ENCODE measurements around the gene USP6. TPM values are rescaled to one million over a fixed set of nuclear protein-coding genes. Genes with fewer than 3 reads are reported as not detected.
"Not testable (repeated sequence)": the region's sequence is repeated elsewhere in the genome, so short reads cannot be mapped to it uniquely, and the experiment has no call there.

Gene USP6
- total RNA-seq, 1 donor = 0.10 TPM

- H3K27me3 ChIP-seq (ENCODE audit: insufficient read depth, low read length) = no peaks in the 10 kb centered on the region
- no peaks in the 10 kb centered on the region for H3K4me1 ChIP-seq (ENCODE audit: insufficient read depth, low read length)
- H3K9me3 ChIP-seq (ENCODE audit: low read depth, low read length) = peaks cover 78% of the 10 kb centered on the region
- no peak overlapping the region for H3K4me3 ChIP-seq (ENCODE audit: low read length)
Measured at GRCh38 chr17:5183410-5183793, 67.6 kb downstream of the USP6 start.

DNA sequence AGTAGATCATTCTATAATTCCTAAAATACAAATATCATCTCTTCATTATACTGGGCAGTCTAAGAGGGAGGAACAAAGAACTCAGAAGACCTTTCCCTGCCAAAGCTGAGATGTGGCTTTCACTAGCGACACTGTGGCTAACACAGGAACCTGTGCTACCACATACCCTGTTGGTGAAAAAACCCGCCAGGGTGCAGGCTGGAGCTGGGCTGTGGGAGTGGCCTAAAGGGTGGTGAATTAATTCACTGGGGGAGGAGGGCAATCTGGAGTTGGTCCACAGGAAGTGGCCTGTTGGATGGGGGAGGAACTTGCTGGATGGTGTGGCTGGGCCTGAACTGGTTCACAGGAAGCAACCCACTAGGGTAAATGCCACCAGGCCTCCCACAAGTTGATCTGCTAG lies 68.5 kb downstream of the USP6 start:
- H3K4me3 ChIP-seq (ENCODE audit: low read length) = no peak overlapping the region
- H3K27me3 ChIP-seq (ENCODE audit: insufficient read depth, low read length) = no peaks in the 10 kb centered on the region
- no peaks in the 10 kb centered on the region for H3K4me1 ChIP-seq (ENCODE audit: insufficient read depth, low read length)
- peaks cover 71% of the 10 kb centered on the region for H3K9me3 ChIP-seq (ENCODE audit: low read depth, low read length)

DNA sequence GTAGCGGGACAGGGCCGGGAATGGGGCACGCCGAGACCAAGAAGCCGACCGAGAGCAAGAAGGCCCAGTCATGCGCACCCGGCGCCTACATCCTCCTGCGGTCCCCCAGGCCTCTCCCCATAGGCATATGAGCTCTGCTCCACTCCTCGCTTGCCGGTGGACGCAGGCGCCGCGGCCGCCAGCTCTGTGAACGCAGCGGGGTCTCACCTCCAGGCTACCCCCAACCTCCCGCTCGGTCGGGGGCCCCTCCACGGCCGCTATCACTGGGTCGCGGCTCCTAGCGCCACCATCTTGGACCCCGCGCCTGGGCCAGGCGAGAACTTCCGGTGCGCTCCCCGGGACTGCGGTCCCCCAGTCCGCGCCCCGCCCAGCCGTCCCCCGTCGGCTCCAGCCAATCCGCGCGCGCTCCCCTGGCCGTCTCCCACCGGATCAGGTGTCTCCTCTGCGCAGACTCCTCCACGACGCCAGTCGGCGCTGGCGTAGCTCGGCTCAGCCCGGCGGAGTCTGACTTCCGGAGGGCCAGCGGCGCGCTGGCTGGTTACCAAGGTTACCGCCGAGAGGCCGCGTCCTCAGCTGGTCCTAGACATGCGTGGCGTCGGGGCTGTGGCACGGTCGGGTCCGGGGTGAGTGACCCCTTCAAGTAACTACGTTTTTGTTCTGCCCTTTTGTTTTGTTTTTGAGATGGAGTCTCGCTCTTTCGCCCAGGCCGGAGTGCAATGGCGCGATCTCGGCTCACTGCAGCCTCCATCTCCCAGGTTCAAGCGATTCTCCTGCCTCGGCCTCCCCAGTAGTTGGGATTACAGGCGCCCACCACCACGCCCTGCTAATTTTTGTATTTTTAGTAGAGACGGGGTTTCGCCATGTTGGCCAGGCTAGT lies 75.9 kb downstream of the USP6 start, which contains the start of gene ZNF594:
TSS of gene ZNF594 (minus strand) at position 328 of the 877 bp plus-strand sequence. CDS start 7,612 bp downstream, outside the sequence.
- peak within 1 kb of the TSS; percentile 56 for H3K4me3 ChIP-seq (ENCODE audit: low read length)
- H3K9me3 ChIP-seq (ENCODE audit: low read depth, low read length) = peaks cover 5% of the 10 kb centered on the region
- H3K4me1 ChIP-seq (ENCODE audit: insufficient read depth, low read length) = peaks cover 21% of the 10 kb centered on the region
- H3K27me3 ChIP-seq (ENCODE audit: insufficient read depth, low read length) = no peaks in the 10 kb centered on the region

- peaks cover 37% of the 10 kb centered on the region for H3K4me1 ChIP-seq (ENCODE audit: insufficient read depth, low read length)
- no peaks in the 10 kb centered on the region for H3K9me3 ChIP-seq (ENCODE audit: low read depth, low read length)
- H3K4me3 ChIP-seq (ENCODE audit: low read length) = no peak overlapping the region
- no peaks in the 10 kb centered on the region for H3K27me3 ChIP-seq (ENCODE audit: insufficient read depth, low read length)
Measured at GRCh38 chr17:5194346-5194745, 78.5 kb downstream of the USP6 start.

DNA sequence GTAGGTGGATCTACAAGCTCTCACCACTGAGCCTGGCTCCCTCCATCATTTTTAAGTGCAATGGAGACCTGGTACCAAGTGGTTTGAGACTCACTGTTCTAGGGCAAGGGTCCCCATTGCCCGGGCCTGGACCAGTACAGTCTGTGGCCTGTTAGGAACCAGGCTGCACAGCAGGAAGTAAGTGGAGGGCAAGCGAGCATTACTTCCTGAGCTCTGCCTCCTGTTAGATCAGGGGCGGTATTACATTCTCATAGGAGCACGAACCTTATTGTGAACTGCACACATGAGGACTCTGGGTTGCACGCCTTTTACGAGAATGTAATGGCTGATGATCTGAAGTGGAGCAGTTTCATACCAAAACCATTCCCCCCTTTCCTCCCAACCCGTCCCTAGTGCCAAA lies 82.6 kb downstream of the USP6 start:
- Histone ChIP-seq H3K27me3 (ENCODE audit: insufficient read depth, low read length) (no peaks in the 10 kb centered on the region), H3K4me3 (ENCODE audit: low read length) (no peak overlapping the region), H3K4me1 (ENCODE audit: insufficient read depth, low read length) (peaks cover 18% of the 10 kb centered on the region), H3K9me3 (ENCODE audit: low read depth, low read length) (no peaks in the 10 kb centered on the region)

- Histone ChIP-seq H3K4me1 (ENCODE audit: insufficient read depth, low read length) (peaks cover 18% of the 10 kb centered on the region), H3K4me3 (ENCODE audit: low read length) (no peak overlapping the region), H3K27me3 (ENCODE audit: insufficient read depth, low read length) (no peaks in the 10 kb centered on the region), H3K9me3 (ENCODE audit: low read depth, low read length) (no peaks in the 10 kb centered on the region)
Measured at GRCh38 chr17:5200360-5200759, 84.5 kb downstream of the USP6 start.

DNA sequence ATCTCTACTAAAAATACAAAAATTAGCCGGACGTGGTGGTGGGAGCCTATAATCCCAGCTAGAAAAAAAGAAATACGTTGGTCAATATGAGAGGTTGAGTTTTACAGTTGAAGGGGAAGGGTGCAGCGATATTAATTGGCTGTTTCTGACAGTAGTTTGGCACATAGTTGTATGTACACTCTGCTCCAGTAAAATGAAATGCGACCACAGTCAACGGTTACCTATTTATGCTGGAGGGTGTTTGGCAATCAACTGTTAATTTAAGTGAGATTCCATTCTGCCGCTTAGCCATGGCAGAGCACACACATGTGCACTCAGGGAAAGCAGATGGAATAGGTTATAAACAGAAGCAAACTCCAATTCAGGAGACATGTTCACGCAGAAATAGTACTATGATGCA lies 85.2 kb downstream of the USP6 start:
- H3K4me3 ChIP-seq (ENCODE audit: low read length) = no peak overlapping the region
- H3K27me3 ChIP-seq (ENCODE audit: insufficient read depth, low read length) = no peaks in the 10 kb centered on the region
- H3K9me3 ChIP-seq (ENCODE audit: low read depth, low read length) = no peaks in the 10 kb centered on the region
- peaks cover 18% of the 10 kb centered on the region for H3K4me1 ChIP-seq (ENCODE audit: insufficient read depth, low read length)

DNA sequence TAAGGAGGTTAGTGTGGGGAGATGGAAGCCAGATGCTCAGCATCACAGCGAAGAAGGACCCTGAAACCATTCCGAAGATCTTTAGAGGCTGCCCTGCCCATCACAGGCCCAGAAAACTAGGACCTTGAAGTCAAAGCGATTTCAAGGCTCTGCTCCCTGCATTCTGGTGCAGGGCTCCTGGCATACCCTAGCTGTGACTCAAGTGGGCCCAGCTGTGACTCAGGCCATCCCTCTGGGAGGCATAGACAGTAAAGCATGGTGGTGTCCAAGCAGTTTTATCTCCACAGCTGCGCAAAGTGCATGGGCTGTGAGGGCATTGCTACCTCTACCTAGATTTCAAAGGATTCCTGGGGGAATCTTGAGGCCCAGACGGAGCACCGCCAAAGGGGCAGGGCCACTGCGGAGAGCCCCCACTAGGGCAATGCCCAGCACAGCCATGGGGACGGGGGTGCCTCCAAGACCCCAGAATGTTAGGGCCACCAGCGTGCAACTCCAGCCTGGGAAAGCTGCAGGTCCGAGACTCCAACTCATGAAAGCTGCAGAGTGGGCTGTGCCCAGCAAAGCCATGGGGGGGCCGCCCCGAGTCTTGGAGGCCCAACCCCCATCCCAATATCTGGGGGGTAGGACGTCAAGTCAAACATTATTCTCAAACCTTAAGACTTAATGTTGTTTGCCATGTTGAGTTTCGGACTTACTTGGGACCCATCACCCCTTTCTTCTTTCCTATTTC lies 87.5 kb downstream of the USP6 start:
- Histone ChIP-seq H3K9me3 (ENCODE audit: low read depth, low read length) (no peaks in the 10 kb centered on the region), H3K4me1 (ENCODE audit: insufficient read depth, low read length) (peaks cover 6% of the 10 kb centered on the region), H3K27me3 (ENCODE audit: insufficient read depth, low read length) (no peaks in the 10 kb centered on the region), H3K4me3 (ENCODE audit: low read length) (no peak overlapping the region)

GRCh38 chr17:5203908-5204294 lies 88.1 kb downstream of the USP6 start:
- Histone ChIP-seq H3K9me3 (ENCODE audit: low read depth, low read length) (no peaks in the 10 kb centered on the region), H3K4me1 (ENCODE audit: insufficient read depth, low read length) (peaks cover under 1% of the 10 kb centered on the region), H3K27me3 (ENCODE audit: insufficient read depth, low read length) (no peaks in the 10 kb centered on the region), H3K4me3 (ENCODE audit: low read length) (no peak overlapping the region)

- peaks cover 47% of the 10 kb centered on the region for H3K4me1 ChIP-seq (ENCODE audit: insufficient read depth, low read length)
- H3K27me3 ChIP-seq (ENCODE audit: insufficient read depth, low read length) = no peaks in the 10 kb centered on the region
- no peak overlapping the region for H3K4me3 ChIP-seq (ENCODE audit: low read length)
Measured at GRCh38 chr17:5209396-5209795, 93.6 kb downstream of the USP6 start.

GRCh38 chr17:5210091-5210490 lies 94.3 kb downstream of the USP6 start:
- Histone ChIP-seq H3K27me3 (ENCODE audit: insufficient read depth, low read length) (no peaks in the 10 kb centered on the region), H3K4me3 (ENCODE audit: low read length) (no peak overlapping the region), H3K4me1 (ENCODE audit: insufficient read depth, low read length) (peaks cover 47% of the 10 kb centered on the region), H3K9me3 (ENCODE audit: low read depth, low read length) (no peaks in the 10 kb centered on the region)

More at GRCh38 chr17:5209396-5209795, 93.6 kb downstream of the USP6 start:
- no peaks in the 10 kb centered on the region for H3K9me3 ChIP-seq (ENCODE audit: low read depth, low read length)

DNA sequence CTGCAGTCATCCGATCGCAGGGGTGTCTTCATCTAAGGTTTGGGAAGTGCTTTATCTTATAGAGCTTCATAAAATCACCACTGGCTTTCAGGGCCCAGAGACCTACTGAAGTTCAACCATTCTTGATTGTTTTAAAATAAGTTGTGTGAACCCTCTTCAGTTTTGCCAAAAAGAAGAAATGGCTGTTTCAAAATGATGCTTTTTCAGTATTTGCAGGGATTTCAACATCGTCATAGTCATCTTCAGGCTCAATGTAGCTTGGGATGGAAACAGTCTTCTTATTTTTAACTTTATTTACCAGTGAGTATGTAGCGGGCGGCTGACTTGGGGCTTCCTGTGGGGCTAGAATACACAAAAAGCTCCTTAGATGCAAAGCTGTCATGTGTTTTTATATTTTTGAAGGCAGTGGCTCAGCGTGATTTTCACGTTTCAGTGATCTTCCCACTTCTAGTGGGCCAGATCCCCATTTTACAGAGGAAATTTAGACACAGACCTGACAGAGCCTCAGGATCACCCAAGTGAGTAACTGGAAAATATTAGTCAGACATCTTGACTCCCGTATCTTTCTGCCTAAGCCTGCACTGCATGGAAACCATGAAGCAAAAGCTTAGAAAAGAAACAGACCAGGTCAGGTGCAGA lies 94.9 kb downstream of the USP6 start:
- no peaks in the 10 kb centered on the region for H3K27me3 ChIP-seq (ENCODE audit: insufficient read depth, low read length)
- H3K4me1 ChIP-seq (ENCODE audit: insufficient read depth, low read length) = peaks cover 47% of the 10 kb centered on the region
- no peaks in the 10 kb centered on the region for H3K9me3 ChIP-seq (ENCODE audit: low read depth, low read length)
- H3K4me3 ChIP-seq (ENCODE audit: low read length) = no peak overlapping the region

DNA sequence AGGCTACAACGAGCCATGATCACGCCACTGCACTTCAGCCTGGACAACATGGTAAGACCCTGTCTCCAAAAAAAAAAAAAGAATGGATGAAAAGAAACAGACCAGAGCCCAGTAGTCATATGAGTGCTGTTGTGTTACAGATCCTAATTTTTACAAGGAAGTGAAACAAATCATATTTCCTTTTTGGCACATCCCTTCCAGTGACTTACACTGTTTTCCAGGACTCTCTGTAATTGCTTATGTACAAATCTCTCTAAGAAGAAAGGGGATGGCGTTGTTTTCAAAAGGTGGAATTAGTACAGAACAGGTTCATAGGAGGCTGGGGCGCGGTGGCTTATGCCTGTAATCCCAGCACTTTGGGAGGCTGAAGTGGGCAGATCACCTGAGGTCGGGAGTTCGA lies 95.6 kb downstream of the USP6 start:
- Histone ChIP-seq H3K9me3 (ENCODE audit: low read depth, low read length) (no peaks in the 10 kb centered on the region), H3K4me1 (ENCODE audit: insufficient read depth, low read length) (peaks cover 47% of the 10 kb centered on the region), H3K27me3 (ENCODE audit: insufficient read depth, low read length) (no peaks in the 10 kb centered on the region), H3K4me3 (ENCODE audit: low read length) (no peak overlapping the region)

GRCh38 chr17:5217562-5217961 lies 101.7 kb downstream of the USP6 start:
- H3K9me3 ChIP-seq (ENCODE audit: low read depth, low read length); H3K4me3 ChIP-seq (ENCODE audit: low read length); H3K27me3 ChIP-seq (ENCODE audit: insufficient read depth, low read length): not testable (repeated sequence)
- H3K4me1 ChIP-seq (ENCODE audit: insufficient read depth, low read length) = peaks cover 33% of the 10 kb centered on the region

DNA sequence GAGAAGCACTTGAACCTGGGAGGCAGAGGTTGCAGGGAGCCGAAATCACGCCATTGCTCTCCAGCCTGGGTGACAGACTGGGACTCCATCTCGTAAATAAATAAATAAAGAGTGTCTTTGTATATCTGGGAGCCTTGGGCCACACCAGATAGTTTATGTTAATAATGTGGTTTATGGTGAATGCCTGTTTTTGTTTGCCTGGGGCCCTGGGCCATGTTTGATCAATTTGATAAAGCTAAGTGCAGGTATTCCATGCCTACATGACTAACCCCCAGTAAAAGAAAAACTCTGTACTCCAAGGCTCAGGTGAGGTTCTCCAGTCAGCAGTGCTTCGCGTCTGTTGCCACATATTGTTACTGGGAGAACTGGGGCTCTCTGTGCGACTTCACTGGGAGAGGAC lies 103.7 kb downstream of the USP6 start:
- Histone ChIP-seq H3K4me1 (ENCODE audit: insufficient read depth, low read length) (peaks cover 35% of the 10 kb centered on the region), H3K4me3 (ENCODE audit: low read length) (no peak overlapping the region)

More for the DNA sequence above, 103.7 kb downstream of the USP6 start:
- H3K9me3 ChIP-seq (ENCODE audit: low read depth, low read length) = no peaks in the 10 kb centered on the region
- H3K27me3 ChIP-seq (ENCODE audit: insufficient read depth, low read length) = no peaks in the 10 kb centered on the region
